ENCODE results near the gene SRRM4.

The SRRM4 gene

GRCh38 chr12:119171691-119172425 is 190.5 kb downstream of the SRRM4 start:
- no peak for DNase-seq

DNA sequence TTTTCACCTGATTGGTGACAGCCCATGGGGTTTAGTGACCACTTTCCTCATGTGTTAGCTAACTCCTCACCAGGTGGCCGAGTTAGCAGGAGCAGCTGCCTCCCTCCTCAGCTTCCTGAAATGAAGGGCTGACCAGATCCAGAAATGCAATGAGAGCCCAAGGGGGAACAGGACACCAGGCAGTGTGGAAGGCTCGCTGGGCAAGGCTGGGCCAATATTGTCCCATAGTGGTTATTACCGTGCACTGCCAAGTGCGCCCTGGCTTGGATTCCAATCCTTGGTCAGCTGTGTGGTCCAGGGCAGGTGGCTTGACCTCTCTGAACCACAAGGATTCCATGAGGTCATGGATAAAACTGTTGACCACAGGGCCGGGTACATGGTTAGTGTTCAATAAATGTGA is 193.7 kb downstream of the SRRM4 start:
- no peak for DNase-seq

DNA sequence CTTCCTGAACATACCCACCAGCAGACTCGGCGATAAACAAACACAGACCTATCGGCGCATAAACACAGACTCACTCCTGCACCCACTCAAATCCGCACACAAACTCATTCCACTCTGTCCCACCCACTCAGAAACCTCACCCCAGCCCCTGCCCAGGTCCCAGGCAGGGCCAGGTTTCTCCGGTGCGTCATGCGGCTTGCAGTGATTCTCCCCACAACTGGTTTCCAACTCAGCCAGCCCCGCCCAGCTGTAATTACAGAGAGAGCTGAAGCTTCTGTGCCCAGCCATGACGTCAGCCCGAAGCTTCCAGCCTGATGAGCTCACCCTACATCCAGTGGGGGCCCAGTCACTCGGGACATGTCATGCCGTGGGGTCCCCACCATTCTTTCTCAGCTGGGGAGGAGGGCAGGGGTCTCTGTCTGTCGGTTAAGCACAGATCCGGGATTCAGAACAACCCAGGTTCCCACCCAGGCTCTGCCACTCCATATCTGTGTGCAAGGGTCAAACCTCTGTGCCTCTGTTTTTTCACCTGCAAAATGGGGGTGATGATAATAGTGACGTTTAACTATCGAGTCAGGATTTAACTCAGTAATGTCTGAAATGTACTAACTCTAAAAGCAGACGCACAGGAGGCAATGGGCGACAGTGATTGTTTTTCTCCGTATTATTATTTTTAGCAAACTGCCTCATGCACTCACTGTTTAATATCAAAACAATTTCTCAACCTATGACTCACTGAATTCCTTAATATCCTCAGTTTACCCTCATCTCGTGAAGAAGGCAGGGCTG is 195.1 kb downstream of the SRRM4 start:
- DNase-seq: no peak

- no peak for DNase-seq
Measured at GRCh38 chr12:119177056-119177325, 195.7 kb downstream of the SRRM4 start.

DNA sequence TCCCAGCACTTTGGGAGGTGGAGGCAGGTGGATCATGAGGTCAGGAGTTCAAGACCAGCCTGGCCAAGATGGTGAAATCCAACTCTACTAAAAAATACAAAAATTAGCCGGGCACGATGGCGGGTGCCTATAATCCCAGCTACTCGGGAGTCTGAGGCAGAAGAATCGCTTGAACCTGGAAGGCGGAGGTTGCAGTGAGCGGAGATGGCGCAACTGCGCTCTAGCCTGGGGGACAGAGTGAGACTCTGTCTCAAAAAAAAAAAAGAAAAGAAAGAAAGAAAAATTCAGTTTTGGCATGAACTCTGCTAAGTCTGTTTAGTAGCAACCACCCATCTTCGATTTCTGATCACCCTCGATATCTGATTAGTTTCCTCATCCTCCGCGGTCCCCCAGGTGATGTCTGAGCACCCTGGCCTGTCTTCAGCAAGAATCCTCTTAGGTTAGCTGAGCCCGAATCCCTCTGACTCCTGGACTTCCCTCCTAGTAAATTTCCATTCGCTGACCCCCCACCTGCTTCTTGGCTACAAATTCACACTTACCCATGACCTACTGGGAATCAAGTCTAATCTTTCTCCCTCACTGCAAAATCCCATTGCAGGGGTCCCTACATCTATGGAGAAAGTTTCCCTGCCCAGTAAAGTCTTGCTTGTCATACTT is 196.5 kb downstream of the SRRM4 start:
- DNase-seq: no peak

- no peak for DNase-seq
Measured at GRCh38 chr12:119178544-119179334, 197.4 kb downstream of the SRRM4 start, which contains the start of gene HSPB8. HSPB8 (plus strand) TSS chr12:119178931; CDS start chr12:119179313, 382 bp downstream.

- DNase-seq: no peak
Measured at GRCh38 chr12:119179335-119180021, 198.1 kb downstream of the SRRM4 start.

GRCh38 chr12:119180380-119181040 is 199.2 kb downstream of the SRRM4 start:
- DNase-seq: no peak

- DNase-seq: no peak
Measured at GRCh38 chr12:119181202-119181601, 199.9 kb downstream of the SRRM4 start.

GRCh38 chr12:119181944-119182343 is 200.6 kb downstream of the SRRM4 start:
- DNase-seq: no peak

DNA sequence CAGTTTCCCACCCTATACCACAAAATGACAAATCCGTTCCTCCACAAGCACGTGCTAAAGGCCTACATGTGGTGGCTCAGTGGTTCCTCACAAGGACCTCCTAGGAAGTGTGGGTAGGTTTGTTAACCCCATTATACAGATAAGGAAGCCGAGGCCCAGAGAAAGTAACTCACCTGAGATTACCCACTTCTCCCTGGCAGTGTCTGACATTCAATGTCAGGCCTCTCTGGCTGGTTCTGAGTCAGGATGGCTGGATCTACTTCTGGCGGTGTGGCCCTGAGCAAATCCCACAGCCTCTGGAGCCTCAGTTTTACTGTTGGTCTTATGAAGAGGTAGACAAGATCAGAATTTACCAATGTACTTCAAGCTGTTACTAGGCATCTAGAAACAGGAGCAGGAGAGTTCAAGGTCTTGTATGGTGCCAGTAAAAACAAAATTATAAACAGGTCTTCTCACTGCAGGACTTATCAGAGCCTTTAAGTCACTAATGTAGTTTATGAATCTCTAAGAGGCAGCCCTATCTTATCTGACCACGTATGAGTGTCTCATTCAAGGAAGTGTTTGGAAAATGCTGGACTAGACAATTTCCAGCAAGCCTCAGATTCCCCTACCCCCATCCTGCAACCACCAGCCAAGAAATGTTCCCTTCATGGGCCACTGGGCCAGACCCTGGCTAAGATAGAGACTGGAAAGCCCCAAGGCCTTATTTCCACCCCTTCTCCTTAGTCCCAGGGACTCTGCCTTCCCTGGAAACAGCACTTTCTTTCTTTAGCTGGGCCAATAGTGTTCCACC is 201.6 kb downstream of the SRRM4 start:
- DNase-seq: no peak

GRCh38 chr12:119183942-119184695 is 202.8 kb downstream of the SRRM4 start:
- DNase-seq: no peak

- no peak for DNase-seq
Measured at GRCh38 chr12:119195256-119195655, 213.9 kb downstream of the SRRM4 start.

DNA sequence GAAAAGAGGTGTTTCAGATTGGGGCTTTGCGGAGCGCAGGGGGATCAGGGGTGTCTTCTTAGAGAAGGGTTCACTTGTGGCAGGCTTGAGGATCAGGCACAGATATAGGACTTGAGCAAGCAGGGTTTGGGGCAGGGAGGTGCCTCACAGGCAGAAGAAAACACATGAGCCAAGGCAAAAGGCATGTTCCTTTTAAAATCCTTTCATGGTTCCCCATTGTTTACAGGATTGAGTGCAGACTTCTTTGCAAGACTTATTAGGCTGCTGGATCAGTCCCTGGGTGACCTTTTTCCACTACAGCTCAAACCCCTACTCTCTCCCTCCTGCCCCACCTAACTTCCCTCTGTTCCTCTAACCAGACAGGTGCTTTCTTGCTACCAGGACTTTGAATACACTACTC is 217.1 kb downstream of the SRRM4 start:
- DNase-seq: no peak

DNA sequence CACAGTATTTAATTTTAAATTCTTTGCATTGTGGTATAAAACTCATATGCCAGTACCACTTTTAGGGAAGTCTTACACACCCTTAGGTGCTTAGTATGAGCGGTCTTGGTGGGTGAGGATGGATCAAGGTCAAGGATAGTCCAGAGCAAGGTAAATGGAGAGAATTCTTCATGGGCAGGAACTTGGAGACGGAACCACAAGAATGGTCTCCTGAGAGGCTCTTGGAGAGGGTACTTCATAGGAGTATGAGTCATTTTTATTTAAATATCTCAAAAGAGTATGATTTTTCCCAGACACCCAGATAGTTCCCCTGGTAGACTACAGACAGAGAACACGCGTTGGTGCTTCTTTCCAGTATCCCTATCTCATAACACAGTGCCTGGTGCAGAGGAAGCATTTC is 219.3 kb downstream of the SRRM4 start:
- DNase-seq: no peak

DNA sequence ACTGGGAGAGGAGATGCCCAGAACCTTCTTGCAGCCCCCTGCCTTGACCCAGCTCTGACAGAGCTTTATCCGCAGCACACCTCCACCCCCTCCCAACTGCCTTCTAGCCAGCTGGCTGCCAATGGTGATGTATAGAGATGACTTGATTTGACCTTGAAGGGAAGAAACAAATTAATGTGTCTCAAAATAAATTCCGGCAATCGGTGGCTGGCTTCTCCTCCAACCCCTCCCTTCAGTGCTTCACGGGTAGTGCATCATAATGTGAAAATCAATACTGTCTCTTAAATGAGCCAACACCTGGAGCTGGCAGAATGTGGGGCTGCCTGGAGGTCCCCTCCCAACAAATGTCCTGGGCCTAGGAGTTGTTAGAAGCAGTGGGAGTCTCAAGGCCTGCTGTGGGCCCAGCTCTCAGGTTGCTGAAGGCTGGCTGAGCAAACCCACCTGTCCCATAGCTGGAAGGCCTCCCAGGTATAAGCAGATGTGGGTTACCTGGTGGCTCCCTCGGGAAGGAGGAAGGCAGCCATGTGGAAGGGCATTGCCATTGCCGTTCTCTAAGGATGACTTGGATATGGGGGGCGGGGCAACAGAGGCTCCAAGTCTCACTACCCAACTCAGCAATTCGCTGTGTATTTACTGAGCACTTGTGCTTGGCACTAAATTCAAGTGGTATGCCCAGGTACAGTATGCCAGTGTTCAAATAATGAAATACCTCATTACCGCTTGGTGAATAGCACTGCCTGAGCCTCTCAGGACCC is 220.6 kb downstream of the SRRM4 start:
- no peak for DNase-seq

GRCh38 chr12:119202544-119202943 is 221.2 kb downstream of the SRRM4 start:
- DNase-seq: no peak

DNA sequence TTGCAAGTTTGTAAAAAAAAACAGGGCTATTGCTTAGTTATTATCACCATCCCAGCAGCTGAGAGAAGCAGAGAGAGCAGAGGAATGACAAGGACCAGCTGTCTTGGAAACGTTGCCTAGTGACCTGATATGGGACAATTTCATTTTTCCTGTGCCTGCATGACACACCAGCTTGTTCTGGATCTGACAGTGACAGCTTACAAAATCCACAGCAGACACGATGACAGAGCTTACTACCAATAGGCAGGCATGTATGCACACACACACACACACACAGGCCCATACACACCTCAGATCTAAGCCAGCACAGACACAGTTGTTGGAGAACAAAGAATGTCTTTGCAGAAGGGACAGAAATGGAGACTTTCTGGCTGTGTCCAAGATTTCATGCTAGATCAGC is 222.8 kb downstream of the SRRM4 start:
- no peak for DNase-seq

- no peak for DNase-seq
Measured at GRCh38 chr12:119204671-119205285, 223.4 kb downstream of the SRRM4 start.
